Measurements from ENCODE around the gene DDX41.

DDX41 gene

DNA sequence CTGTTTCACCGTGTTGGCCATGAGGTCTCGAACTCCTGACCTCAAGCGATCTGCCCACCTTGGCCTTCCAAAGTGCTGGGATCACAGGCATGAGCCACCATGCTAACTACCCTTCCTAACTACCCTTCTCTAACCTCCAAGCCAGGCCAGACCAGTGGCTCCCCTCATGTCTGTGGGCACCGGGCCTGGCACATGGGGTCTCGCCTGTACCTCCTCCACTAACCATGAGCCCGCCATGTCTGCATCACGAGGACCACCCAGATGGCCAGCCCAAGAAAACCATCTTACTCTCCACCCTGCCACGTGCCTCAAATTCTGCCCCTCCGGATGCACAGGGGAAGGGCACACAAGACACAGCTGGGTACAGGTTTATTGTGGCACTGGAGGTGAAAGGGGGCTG is 33.7 kb downstream of the DDX41 start:
- DNase-seq: no peak

GRCh38 chr5:177482359-177482795 is 34.4 kb downstream of the DDX41 start:
- no peak for DNase-seq

DNA sequence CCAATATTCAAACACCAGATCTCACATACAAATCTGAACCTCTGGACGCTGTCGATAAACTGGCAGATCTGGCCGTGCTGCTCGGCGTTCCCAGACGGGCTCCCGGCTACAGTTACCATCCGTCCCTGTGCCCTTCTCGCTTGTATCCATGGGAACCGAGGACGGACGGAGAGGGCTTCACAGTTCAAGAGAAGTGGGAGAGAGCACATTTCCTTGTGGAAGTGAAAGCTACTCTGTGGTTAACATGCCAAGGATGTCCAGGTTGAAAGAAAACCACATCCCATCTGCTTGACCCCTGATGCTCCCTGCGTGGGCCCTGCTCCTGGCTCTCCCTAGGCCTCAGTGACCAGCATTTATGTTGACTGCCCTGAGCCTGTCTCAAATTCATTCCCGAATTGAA is 37.0 kb downstream of the DDX41 start:
- DNase-seq: no peak

- DNase-seq: peak; percentile 48
Measured at GRCh38 chr5:177478711-177479646, 37.8 kb downstream of the DDX41 start.

DNA sequence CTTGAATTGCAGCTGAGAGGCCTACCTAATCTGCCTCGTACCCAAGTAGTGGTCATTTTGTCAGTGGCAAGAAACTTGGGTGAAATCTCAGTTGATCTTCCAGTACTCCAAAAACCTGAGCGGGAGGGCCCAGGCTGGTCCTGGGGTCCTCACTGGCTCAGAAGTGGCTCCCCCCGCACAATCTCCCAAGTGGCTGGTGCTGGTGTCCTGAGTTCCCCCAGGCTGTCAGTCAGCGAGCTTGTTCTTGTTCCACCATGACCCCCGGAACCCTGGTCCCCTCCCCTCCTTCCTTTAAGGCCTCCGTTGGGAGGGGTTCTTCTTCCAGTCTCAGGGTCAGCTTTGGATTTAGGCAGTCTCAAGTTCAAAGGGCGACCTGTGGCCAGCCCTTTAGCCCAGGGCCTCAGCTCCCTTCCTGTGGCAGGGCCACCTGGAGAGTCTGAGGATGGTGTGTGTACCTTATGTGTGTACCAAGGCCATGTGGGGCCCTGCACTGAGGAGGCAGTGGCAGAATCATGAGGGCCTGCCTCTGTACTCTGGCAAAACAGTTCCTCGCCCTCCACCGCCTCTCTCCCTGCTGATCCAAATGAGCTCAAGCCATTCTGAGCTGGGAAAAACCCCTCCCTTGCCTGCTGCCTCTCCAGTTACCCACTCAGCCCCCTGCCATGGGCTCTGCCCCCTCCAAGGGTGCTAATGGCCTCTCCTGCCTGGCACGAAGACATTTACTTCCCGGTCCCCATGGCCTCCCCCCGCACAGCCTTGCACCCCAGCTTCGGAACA is 38.9 kb downstream of the DDX41 start:
- DNase-seq: no peak

DNA sequence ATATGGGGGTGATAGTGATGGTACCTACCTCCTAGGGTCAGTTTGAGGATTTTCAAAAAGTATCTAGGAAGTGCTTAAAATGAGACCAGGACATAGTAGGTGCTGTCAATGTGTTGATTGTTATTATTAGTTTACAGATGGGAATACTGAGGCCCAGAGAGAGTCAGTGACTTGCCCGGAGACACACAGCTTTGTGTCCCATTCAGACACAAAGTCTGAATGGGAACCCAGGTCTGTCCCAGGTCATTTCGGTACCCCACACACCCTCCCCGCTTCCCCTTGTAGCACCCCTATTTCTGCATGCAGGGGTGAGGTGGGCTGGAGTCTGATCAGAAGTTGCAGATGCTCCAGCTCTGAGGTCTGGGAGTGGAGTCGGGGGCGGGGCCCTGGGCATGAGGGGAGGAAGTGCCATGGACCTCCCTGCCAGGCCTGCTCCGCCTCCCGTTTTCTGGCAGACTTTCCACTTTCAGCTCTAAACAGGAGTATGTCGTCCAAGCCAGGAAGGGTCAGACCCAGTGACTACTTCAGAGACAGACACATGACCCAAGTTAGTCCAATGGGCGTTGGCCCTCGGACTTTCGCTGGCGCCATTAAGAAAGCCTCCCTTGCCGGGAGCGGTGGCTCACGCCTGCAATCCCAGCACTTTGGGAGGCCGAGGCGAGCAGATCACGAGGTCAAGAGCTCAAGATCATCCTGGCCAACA is 40.1 kb downstream of the DDX41 start:
- no peak for DNase-seq

GRCh38 chr5:177475563-177476427 is 41.0 kb downstream of the DDX41 start:
- no peak for DNase-seq

GRCh38 chr5:177474846-177475562 is 41.8 kb downstream of the DDX41 start:
- DNase-seq: no peak

GRCh38 chr5:177474002-177474476 is 42.7 kb downstream of the DDX41 start:
- DNase-seq: no peak

- DNase-seq: no peak
Measured at GRCh38 chr5:177473443-177474001, 43.2 kb downstream of the DDX41 start, which contains the start of gene DBN1. DBN1 (minus strand) TSS chr5:177473634; CDS start chr5:177473521, 113 bp downstream.

GRCh38 chr5:177472460-177473442 is 44.0 kb downstream of the DDX41 start:
- DNase-seq: peak; percentile 73

- DNase-seq: no peak
Measured at GRCh38 chr5:177471610-177472356, 45.0 kb downstream of the DDX41 start.

DNA sequence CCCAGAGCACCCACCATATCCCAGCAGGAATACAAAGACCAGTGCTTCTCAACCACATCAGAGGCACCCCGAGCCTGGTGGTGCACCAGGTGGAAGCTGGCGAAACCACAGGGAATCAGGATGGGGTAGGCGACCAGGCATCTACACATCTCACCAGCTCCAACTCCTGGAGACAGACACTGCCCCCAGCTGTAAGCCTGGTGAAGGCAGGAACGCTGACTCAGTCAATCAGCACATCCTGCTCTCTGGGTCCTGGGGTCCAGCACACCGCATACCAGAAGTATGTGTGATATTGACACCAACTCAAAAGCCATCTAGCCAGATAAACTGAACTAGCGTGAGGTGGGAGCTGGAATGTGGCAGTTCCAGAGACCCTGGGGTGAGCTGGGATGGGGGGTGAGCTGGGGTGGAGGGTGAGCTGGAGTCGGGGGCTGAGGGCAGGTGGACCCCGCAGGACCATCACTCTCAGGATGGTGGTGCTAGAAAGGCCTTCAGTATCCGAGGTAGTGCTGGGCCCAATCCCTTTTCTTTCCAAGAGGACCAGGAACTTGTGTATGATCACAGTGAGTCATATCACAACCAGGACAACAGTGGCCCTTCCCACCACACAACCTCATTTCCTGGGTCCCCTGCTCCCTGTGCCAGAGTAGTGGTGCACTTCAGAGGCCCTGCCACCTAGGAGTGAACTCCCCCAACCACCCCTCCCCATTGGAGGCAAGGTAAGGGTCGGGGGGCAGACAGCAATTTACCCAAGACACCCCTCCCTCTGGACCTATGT is 45.8 kb downstream of the DDX41 start:
- no peak for DNase-seq

DNA sequence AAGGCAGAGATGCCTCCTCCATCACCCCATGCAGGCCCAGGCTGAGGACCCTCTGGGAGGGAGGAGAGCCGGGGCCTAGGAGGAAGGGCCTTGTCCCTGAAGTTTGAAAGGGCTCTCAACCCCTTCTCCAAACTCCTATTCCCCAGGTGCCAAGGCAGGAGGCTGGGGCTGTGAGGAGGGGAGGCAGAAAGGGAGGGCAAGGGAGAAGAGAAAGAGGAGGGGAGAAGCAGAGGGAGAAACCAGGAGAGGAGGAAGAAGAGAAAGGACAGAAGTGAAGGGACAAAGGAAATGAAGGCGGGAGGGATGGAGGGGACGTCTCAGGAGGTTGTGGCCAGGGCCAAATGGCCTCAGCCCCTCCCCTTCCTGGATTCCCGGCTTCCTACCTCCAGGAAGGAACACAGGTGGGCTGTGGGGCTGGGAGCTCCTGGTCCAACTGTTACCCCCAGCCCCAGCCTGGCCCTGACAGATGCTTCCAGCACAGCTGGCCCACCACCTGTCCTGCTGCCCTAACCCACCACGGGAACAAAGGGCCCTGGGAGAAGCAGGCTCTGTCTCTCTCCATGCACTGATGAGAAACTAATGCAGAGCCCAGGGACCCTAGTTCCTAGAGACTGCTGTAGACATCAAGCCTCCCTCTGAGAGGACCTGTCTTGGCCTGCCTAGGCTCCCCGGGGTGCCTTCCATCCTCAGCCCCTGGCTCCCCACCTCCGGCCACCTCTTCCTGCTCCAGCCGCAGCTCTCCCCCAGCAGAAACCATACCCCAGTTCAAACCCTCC is 46.8 kb downstream of the DDX41 start:
- DNase-seq: no peak

GRCh38 chr5:177468685-177469628 is 47.8 kb downstream of the DDX41 start:
- DNase-seq: no peak

- DNase-seq: no peak
Measured at GRCh38 chr5:177468329-177468684, 48.5 kb downstream of the DDX41 start.

All from stimulated activated CD4-positive, alpha-beta T cell treated with anti-CD3 and anti-CD28 coated beads, Interleukin-15, amount 100 ng/mL, for 24 hours (primary cell).